TTC549 (cell line): Measurements from ENCODE around the gene TMEM25.
"Not testable (repeated sequence)": the region's sequence is repeated elsewhere in the genome, so short reads cannot be mapped to it uniquely, and the experiment has no call there.

Experiments used
- FAIRE-seq: peaks from 2 replicates; lab custom pipeline; 2012; peaks lifted over from hg19 to GRCh38; lab: Jason Lieb, UNC

The TMEM25 gene

GRCh38 chr11:118532852-118533768, 2.1 kb downstream of the TMEM25 start:
- no peak for FAIRE-seq

GRCh38 chr11:118533769-118534729, 3.1 kb downstream of the TMEM25 start:
- FAIRE-seq: no peak

DNA sequence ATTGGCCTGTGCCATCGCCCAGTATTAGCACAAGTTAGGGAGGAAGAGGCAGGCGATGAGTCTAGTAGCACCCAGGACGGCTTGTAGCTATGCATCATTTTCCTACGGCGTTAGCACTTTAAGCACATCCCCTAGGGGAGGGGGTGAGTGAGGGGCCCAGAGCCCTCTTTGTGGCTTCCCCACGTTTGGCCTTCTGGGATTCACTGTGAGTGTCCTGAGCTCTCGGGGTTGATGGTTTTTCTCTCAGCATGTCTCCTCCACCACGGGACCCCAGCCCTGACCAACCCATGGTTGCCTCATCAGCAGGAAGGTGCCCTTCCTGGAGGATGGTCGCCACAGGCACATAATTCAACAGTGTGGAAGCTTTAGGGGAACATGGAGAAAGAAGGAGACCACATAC, 4.3 kb downstream of the TMEM25 start:
- FAIRE-seq: no peak

- no peak for FAIRE-seq
These were observed 5.7 kb downstream of the TMEM25 start for GRCh38 chr11:118536726-118537125.

DNA sequence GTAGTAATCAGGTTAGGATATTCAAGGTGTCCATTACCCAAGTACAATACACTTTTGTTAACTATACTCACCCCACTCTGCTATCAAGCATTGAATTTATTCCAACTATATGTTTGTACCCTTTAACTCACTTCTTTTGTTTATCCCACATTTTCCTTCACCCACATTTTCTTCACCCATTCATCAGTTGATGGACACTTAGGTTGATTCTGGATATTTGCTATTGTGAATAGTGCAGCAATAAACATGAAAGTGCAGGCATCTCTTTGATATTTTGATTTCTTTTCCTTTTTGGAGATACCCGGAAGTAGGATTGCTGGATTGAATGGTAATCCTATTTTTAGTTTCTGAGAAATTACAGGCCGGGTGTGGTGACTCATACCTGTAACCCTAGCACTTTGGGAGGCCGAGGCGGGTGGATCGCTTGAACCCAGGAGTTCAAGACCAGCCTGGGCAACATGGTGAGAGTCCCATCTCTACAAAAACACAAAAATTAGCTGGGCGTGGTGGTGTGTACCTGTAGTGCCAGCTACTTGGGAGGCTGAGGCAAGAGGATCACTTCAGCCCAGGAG, 6.5 kb downstream of the TMEM25 start:
- FAIRE-seq: no peak

GRCh38 chr11:118544010-118544646, 13.1 kb downstream of the TMEM25 start:
- FAIRE-seq: no peak

GRCh38 chr11:118544647-118545010, 13.6 kb downstream of the TMEM25 start:
- no peak for FAIRE-seq

DNA sequence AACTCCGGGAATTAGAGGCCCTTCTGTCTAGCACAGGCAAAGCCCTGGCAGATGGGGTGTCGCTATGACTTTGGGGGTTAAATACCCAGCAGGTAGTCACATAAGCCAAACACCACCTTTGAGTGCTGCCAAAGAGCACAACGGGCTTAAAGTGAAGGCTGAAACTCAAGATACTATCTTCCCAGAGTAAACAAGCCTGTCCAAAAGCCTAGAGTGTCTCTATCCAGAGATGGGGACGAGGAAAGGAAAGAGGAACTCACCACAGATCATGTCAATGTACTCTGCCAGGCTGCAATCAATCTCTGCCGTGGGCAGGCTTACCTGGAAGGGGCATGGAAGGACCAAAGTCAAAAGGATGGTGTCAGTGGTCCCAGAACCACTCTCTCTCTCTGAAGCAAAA, 14.5 kb downstream of the TMEM25 start:
- FAIRE-seq: no peak

GRCh38 chr11:118547132-118547531, 16.1 kb downstream of the TMEM25 start:
- no peak for FAIRE-seq

DNA sequence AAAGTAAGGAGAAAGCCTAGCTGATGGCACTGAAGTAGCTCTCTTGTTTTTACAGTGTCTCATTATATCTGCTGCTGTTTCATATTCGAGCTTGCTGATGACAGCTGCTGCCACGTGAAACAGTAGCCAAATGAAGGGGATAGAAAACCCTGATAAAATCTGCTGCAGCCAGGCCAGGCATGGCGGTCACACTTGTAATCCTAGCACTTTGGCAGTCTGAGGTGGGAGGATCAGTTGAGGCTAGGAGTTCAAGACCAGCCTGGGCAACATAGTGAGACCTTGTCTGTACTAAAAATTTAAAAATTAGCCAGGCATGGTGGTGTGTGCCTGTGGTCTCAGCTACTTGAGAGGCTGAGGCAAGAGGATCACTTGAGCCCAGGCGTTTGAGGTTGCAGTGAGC, 21.3 kb downstream of the TMEM25 start:
- FAIRE-seq: no peak

- no peak for FAIRE-seq
These were observed 29.8 kb downstream of the TMEM25 start for GRCh38 chr11:118560806-118561205.

DNA sequence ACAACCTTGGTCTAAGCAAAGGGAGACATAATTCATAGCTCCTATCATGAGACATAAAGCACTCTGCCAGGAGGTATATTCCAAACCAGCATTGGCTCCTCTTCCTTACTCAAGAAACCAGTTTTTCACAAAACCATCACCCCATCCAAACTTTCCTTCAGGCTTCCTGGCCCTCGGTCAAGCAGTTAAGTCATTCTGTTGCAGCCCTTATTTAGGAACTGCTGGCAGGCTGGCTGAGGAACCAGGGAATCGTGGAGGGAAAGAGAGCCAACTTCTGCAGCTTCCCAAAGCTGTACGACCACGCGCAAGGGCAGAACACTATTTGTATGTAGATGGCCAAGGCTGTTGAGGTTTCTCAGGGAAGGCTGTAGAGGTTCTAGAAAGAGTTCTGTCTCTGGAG, 34.1 kb downstream of the TMEM25 start:
- no peak for FAIRE-seq

- no peak for FAIRE-seq
These were observed 38.7 kb downstream of the TMEM25 start for GRCh38 chr11:118569670-118570069.

GRCh38 chr11:118570787-118571186, 39.8 kb downstream of the TMEM25 start:
- FAIRE-seq: no peak

DNA sequence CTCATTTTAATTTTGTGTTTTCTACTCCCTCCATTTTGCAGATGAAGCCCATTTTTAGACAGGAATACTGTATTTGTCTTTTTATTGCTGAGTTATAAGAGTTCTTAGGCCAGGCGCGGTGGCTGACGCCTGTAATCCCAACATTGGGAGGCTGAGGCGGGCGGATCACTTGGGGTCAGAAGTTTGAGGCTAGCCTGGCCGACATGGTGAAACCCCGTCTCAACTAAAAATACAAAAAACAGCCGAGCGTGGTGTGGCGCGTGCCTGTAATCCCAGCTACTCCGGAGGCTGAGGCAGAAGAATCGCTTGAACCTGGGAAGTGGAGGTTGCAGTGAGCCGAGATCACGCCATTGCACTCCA, 40.7 kb downstream of the TMEM25 start:
- FAIRE-seq: not testable (repeated sequence)

DNA sequence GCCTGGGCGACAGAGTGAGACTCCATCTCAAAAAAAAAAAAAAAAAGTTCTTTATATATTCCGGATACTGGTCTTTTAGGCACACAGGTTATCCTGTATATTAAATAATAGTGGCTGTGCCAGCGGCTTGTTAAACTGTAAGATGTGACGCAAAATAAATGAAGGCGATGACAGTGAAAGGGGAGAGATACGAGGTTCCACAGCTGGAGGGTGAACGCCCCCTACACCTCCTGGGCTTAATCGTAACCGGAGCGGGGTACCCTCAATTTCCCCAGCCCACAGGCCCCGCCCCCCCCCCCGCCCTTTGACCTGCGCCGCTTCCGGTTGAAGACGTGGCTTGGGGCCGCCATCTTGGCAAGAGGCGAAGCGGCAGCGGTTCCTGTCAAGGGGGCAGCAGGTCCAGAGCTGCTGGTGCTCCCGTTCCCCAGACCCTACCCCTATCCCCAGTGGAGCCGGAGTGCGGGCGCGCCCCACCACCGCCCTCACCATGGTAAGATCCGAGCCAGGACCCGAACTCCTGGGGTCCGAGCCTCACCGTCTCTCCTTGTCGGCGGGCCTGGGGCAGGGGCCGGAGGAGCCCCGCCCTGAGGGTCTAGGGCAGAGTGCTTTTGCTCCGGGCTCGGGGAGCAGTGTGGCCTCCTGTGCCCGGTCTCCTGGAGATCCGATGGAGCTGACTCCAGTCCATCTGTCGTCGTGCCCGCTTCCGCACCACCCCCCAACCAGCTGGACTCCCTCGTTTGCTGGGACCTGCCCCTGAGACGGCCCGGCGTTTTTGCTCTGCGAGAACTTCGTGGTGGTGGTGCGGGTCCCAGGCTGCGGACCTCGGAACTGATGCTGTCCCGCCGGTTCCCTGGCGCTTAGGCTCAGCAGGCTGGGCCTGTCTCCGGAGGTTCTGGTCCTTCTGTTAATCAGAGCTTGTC, 41.3 kb downstream of the TMEM25 start, which contains the start of gene ARCN1:
Gene ARCN1 (plus strand): TSS at position 349 of the 920 bp plus-strand sequence. CDS start 139 bp downstream, at position 488.
- FAIRE-seq: no peak

GRCh38 chr11:118572981-118573550, 42.1 kb downstream of the TMEM25 start:
- FAIRE-seq: no peak

- no peak for FAIRE-seq
These were observed 43.6 kb downstream of the TMEM25 start for GRCh38 chr11:118574636-118575035.

DNA sequence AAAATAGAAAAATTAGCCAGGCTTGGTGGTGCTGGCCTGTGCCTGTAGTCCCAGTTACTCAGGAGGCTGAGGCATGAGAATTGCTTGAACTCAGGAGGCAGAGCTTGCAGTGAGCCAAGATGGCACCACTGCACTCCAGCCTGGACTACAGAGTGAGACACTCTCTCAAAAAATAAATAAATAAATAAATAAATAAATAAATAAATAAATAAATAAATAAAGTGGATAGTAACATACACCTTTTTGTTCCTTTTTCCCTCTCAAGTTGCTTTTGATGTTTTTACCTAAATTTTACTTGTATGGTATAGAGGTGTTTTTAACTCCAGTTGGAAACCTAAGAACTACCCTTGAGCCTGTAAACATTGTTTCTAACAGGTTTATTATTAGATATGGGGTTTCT, 47.0 kb downstream of the TMEM25 start:
- FAIRE-seq: not testable (repeated sequence)

GRCh38 chr11:118581057-118581456, 50.1 kb downstream of the TMEM25 start:
- no peak for FAIRE-seq
